ENCODE results near the gene CENPP.

CENPP gene

DNA sequence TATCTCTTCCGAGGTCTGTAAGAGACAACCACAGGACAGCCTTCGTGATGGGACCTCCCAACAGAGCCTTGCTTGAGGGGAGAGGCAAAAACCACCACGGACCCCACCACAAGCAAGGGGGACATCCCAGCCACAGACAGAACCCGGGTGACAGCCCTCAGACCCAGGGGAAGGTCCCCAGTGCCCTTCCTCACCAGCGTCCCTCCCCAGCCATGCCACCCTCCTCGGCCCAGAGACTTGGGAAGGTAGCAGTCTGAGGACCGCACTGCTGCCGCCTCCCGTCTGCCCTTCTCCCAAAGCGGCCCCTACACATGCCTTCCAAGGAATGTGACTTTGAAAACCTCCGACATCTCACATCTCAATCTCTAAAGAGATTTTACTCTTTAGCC lies 330.8 kb downstream of the CENPP start:
- H3K27me3 ChIP-seq, result no peaks in the 10 kb centered on the region
- no peaks in the 10 kb centered on the region for H3K4me1 ChIP-seq (ENCODE audit: control insufficient read depth in 1 of 2, insufficient read depth in 1 of 2, low read depth in 1 of 2, low read length in 1 of 2)
- TF ChIP-seq, protein P1, sequence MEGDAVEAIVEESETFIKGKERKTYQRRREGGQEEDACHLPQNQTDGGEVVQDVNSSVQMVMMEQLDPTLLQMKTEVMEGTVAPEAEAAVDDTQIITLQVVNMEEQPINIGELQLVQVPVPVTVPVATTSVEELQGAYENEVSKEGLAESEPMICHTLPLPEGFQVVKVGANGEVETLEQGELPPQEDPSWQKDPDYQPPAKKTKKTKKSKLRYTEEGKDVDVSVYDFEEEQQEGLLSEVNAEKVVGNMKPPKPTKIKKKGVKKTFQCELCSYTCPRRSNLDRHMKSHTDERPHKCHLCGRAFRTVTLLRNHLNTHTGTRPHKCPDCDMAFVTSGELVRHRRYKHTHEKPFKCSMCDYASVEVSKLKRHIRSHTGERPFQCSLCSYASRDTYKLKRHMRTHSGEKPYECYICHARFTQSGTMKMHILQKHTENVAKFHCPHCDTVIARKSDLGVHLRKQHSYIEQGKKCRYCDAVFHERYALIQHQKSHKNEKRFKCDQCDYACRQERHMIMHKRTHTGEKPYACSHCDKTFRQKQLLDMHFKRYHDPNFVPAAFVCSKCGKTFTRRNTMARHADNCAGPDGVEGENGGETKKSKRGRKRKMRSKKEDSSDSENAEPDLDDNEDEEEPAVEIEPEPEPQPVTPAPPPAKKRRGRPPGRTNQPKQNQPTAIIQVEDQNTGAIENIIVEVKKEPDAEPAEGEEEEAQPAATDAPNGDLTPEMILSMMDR (IDR thresholded peaks at IDR 0.05), result no peak
- peaks cover 72% of the 10 kb centered on the region for H3K36me3 ChIP-seq
- H3K9me3 ChIP-seq, result no peaks in the 10 kb centered on the region
- no peak overlapping the region for H3K4me3 ChIP-seq (ENCODE audit: low read depth in 1 of 2, low read length in 1 of 2)
- H3K27ac ChIP-seq, result no peak overlapping the region

DNA sequence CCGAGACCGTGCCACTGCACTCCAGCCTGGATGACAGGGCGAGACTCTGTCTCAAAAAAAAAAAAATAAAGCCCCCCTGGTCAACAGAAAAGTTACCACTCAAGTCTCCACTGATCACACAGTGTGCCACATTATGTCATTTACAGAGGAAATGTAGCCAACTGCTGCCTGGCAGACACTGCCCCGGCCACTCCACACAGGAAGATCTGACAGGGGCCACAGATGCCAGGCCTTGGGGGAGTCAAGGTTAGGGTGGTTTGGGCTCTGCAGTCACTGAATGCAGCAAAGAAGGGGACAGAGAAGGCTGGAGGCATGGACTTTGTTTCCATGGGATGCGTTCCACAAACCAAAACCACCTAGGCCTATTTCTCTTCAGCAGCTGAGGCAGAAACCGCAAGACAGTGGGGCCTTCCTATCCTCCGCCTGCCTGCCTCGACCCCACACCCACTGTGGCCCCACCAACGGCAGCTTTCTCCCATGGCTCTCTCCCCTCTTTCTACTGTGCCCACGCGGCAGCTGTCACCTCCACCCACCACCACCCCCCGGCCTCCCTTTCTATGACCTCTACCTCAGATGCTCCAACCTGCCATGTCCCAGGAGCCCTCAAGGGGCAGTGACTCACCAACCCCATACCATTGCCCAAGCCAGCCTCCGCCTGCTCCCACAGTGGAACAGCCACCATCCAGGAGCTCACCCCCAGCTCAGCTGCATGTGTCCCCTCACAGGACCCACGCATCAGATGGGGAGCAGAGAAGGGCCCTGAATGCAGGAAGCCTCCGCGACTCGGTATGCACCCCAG lies 331.7 kb downstream of the CENPP start:
- Histone ChIP-seq H3K4me3 (ENCODE audit: low read depth in 1 of 2, low read length in 1 of 2) (no peak overlapping the region), H3K36me3 (peaks cover 65% of the 10 kb centered on the region), H3K27me3 (no peaks in the 10 kb centered on the region), H3K4me1 (ENCODE audit: control insufficient read depth in 1 of 2, insufficient read depth in 1 of 2, low read depth in 1 of 2, low read length in 1 of 2) (no peaks in the 10 kb centered on the region), H3K9me3 (no peaks in the 10 kb centered on the region), H3K27ac (no peak overlapping the region)
- TF ChIP-seq, protein P1 (IDR thresholded peaks at IDR 0.05), result no peak

DNA sequence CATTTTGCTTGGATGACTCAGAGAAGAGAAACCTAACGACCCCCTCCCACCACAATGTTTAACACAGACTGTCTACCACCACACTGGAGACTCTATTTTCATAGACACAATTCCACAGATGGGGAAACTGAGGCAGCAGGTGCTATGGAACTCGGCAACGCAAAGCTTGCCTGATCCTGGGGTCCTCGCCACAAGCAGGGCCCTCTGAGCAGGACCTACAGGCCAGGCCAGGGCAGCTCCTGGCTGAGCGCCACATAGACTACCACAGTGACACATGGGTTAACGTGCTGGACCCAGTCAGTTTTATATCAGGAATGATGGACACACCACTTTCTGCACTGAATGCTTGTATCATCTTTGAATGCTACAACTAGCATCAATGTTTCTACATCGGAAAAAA lies 332.4 kb downstream of the CENPP start:
- Histone ChIP-seq H3K27me3 (no peaks in the 10 kb centered on the region), H3K36me3 (peaks cover 60% of the 10 kb centered on the region), H3K4me1 (ENCODE audit: control insufficient read depth in 1 of 2, insufficient read depth in 1 of 2, low read depth in 1 of 2, low read length in 1 of 2) (no peaks in the 10 kb centered on the region), H3K27ac (no peak overlapping the region), H3K4me3 (ENCODE audit: low read depth in 1 of 2, low read length in 1 of 2) (no peak overlapping the region), H3K9me3 (no peaks in the 10 kb centered on the region)
- TF ChIP-seq, protein P1 (IDR thresholded peaks at IDR 0.05), result no peak

DNA sequence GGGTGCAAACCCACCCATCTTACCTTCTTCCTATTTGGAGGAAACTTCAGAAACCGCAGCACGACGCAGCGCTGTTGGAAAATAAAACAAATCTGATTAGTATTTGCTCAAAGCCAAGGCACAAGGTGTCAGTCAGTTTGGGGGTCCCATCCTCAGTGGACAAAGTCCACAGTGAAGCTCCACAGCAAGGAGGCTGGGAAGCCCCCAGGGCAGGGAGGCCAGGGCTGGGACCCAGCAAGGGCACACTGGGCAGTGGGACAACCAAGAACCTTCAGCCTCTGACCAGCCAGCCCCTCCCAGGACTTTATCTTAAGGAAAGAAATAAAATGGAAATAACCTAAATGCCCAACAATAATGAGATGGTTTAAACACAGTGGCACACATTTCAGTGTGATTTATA lies 332.9 kb downstream of the CENPP start:
- TF ChIP-seq, protein P1 (IDR thresholded peaks at IDR 0.05), result no peak
- Histone ChIP-seq H3K9me3 (no peaks in the 10 kb centered on the region), H3K27me3 (no peaks in the 10 kb centered on the region), H3K4me3 (ENCODE audit: low read depth in 1 of 2, low read length in 1 of 2) (no peak overlapping the region), H3K36me3 (peaks cover 56% of the 10 kb centered on the region), H3K27ac (no peak overlapping the region), H3K4me1 (ENCODE audit: control insufficient read depth in 1 of 2, insufficient read depth in 1 of 2, low read depth in 1 of 2, low read length in 1 of 2) (no peaks in the 10 kb centered on the region)

DNA sequence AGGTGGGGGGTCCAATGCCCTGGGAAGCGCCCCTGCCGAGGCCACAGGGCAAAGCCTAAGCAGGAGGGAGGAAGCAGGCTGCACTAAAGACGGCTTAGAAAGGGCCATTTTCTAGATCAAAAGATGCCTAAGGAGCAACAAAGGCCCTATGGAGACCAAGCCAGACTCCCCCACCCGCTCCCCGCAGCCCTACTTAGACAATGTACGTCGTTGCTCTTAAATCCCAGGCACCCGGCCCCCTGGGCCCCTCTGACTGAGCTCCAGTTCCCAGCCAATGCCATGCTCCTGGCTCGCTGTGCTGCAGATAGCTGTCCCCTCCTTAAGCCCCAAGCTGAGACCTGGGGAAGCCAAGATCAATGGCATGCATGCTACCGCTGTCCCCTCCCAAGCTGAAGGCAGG lies 333.8 kb downstream of the CENPP start:
- Histone ChIP-seq H3K9me3 (no peaks in the 10 kb centered on the region), H3K27me3 (no peaks in the 10 kb centered on the region), H3K36me3 (peaks cover 46% of the 10 kb centered on the region), H3K4me1 (ENCODE audit: control insufficient read depth in 1 of 2, insufficient read depth in 1 of 2, low read depth in 1 of 2, low read length in 1 of 2) (no peaks in the 10 kb centered on the region), H3K4me3 (ENCODE audit: low read depth in 1 of 2, low read length in 1 of 2) (no peak overlapping the region), H3K27ac (no peak overlapping the region)
- TF ChIP-seq, protein P1 (IDR thresholded peaks at IDR 0.05), result no peak
